GM18520 (cell line): ENCODE data around the gene YPEL2.
"Not testable (repeated sequence)": the region's sequence is repeated elsewhere in the genome, so short reads cannot be mapped to it uniquely, and the experiment has no call there.

Experiments
- ATAC-seq: cut with Tn5 transposase; IDR thresholded peaks from one replicate; pipeline ENCODE4 v1.9.1; 2021; ENCODE audit not compliant: unreplicated experiment

The YPEL2 gene

GRCh38 chr17:59404471-59404870 lies 73.0 kb downstream of the YPEL2 start:
- ATAC-seq, result no peak

- no peak for ATAC-seq
Measured at GRCh38 chr17:59405944-59406705, 74.7 kb downstream of the YPEL2 start.

GRCh38 chr17:59406808-59407381 lies 75.4 kb downstream of the YPEL2 start:
- no peak for ATAC-seq

GRCh38 chr17:59409336-59410048 lies 78.0 kb downstream of the YPEL2 start:
- ATAC-seq, result no peak

GRCh38 chr17:59410049-59410437 lies 78.6 kb downstream of the YPEL2 start:
- no peak for ATAC-seq

- ATAC-seq, result not testable (repeated sequence)
Measured at GRCh38 chr17:59412431-59412830, 81.0 kb downstream of the YPEL2 start.

- ATAC-seq, result no peak
Measured at GRCh38 chr17:59413014-59413766, 81.7 kb downstream of the YPEL2 start.

GRCh38 chr17:59415397-59415796 lies 83.9 kb downstream of the YPEL2 start:
- ATAC-seq, result no peak

GRCh38 chr17:59416184-59416583 lies 84.7 kb downstream of the YPEL2 start:
- ATAC-seq, result no peak

- no peak for ATAC-seq
Measured at GRCh38 chr17:59417452-59417851, 86.0 kb downstream of the YPEL2 start.

GRCh38 chr17:59418732-59419166 lies 87.3 kb downstream of the YPEL2 start:
- ATAC-seq, result no peak

- ATAC-seq, result no peak
Measured at GRCh38 chr17:59420901-59421300, 89.4 kb downstream of the YPEL2 start.

- no peak for ATAC-seq
Measured at GRCh38 chr17:59421722-59422121, 90.3 kb downstream of the YPEL2 start.

GRCh38 chr17:59423137-59423724 lies 91.8 kb downstream of the YPEL2 start:
- ATAC-seq, result no peak

- no peak for ATAC-seq
Measured at GRCh38 chr17:59423903-59424302, 92.4 kb downstream of the YPEL2 start.

GRCh38 chr17:59424331-59424730 lies 92.9 kb downstream of the YPEL2 start:
- ATAC-seq, result no peak

- no peak for ATAC-seq
Measured at GRCh38 chr17:59425085-59425931, 93.9 kb downstream of the YPEL2 start.

GRCh38 chr17:59426031-59426430 lies 94.6 kb downstream of the YPEL2 start:
- ATAC-seq, result no peak

- no peak for ATAC-seq
Measured at GRCh38 chr17:59427425-59427921, 96.0 kb downstream of the YPEL2 start.

- ATAC-seq, result no peak
Measured at GRCh38 chr17:59427996-59428395, 96.5 kb downstream of the YPEL2 start.
